ENCODE data around the gene DLK2.

DNA sequence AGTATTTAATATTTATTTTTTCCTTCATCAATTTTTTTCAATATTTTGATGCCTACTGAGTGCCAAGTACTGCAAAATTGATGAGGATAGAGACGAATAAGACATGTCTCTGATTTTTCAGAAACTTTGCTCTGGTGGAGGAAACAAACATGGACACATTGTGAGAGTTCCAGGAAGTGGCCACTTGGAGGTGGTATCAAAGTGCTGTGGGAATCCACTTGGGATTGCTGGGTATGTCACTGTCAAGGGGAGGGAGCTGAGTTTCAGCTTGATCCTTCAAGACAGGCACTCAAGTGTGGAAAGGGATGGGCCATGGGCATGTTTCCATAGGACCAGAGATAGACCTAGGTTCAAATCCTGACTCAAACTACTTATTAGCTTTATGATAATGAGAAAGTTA lies 52.5 kb downstream of the DLK2 start:
- TF ChIP-seq, protein P1, sequence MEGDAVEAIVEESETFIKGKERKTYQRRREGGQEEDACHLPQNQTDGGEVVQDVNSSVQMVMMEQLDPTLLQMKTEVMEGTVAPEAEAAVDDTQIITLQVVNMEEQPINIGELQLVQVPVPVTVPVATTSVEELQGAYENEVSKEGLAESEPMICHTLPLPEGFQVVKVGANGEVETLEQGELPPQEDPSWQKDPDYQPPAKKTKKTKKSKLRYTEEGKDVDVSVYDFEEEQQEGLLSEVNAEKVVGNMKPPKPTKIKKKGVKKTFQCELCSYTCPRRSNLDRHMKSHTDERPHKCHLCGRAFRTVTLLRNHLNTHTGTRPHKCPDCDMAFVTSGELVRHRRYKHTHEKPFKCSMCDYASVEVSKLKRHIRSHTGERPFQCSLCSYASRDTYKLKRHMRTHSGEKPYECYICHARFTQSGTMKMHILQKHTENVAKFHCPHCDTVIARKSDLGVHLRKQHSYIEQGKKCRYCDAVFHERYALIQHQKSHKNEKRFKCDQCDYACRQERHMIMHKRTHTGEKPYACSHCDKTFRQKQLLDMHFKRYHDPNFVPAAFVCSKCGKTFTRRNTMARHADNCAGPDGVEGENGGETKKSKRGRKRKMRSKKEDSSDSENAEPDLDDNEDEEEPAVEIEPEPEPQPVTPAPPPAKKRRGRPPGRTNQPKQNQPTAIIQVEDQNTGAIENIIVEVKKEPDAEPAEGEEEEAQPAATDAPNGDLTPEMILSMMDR (IDR thresholded peaks at IDR 0.05 in 4 of 5, conservative IDR thresholded peaks at IDR 0.05 in 1 of 5): no peak
- no peak for TF ChIP-seq POLR2A (IDR thresholded peaks at IDR 0.05)
